CD4-positive, alpha-beta T cell (primary cell): Measurements from ENCODE around the gene LRP8. TPM values are rescaled to one million over a fixed set of nuclear protein-coding genes. Genes with fewer than 3 reads are reported as not detected.

ENCODE experiments used
- ATAC-seq: fragments of 200-7000 bp; cut with Tn5 transposase; one replicate; pipeline ENCODE4 v1.10.0; 2022; ENCODE audit warnings: mild to moderate bottlenecking; ENCODE audit not compliant: poor library complexity
- CTCF ChIA-PET: fragments of 350-600 bp; sonication (Branson Sonifier 250); formaldehyde crosslinking; loops from one replicate; lab custom pipeline; 2021; ENCODE audit warnings: antibody characterized with exemption, inconsistent platforms; lab: Charles Lee
- POLR2A ChIA-PET: fragments of 350-600 bp; sonication (Branson Sonifier 250); formaldehyde crosslinking; loops from one replicate; lab custom pipeline; 2021; ENCODE audit warnings: antibody characterized with exemption, inconsistent platforms; lab: Charles Lee
- DNase-seq, 14 experiments: peaks; one replicate each; pipeline ENCODE4 v3.0.0-alpha.2; 2013 to 2020; ENCODE audit warnings: mixed read lengths in 2 of 14
- H3K27ac ChIP-seq, 2 donors: one replicate each; pipeline versions ENCODE4 v1.5.1 to v1.7.0; 2013; ENCODE audit warnings: low read length in 2 of 2, low read depth in 1 of 2, mild to moderate bottlenecking in 1 of 2
- H3K27me3 ChIP-seq, 2 experiments: 1 replicate in 1 of 2; 2 replicates in 1 of 2; pipeline versions ENCODE4 v1.6.1 to v1.7.0; 2013; ENCODE audit warnings: low read length in 2 of 2, control low read depth in 1 of 2, mild to moderate bottlenecking in 1 of 2, moderate library complexity in 1 of 2; ENCODE audit not compliant: insufficient read depth in 2 of 2, control insufficient read depth in 1 of 2
- H3K36me3 ChIP-seq: one replicate; pipeline ENCODE4 v1.6.1; 2013; ENCODE audit warnings: low read length, control low read depth; ENCODE audit not compliant: insufficient read depth
- H3K4me1 ChIP-seq: one replicate; pipeline ENCODE4 v1.6.1; 2013; ENCODE audit warnings: low read length, control low read depth; ENCODE audit not compliant: insufficient read depth
- H3K4me3 ChIP-seq: one replicate; pipeline ENCODE4 v1.5.1; 2013; ENCODE audit warnings: mild to moderate bottlenecking, low read length, moderate library complexity
- H3K9me3 ChIP-seq, 2 experiments: 1 replicate in 1 of 2; 2 replicates in 1 of 2; pipeline versions ENCODE4 v1.6.1 to v1.7.0; 2013; ENCODE audit warnings: low read length in 2 of 2, mild to moderate bottlenecking in 2 of 2, control low read depth in 1 of 2, moderate library complexity in 1 of 2; ENCODE audit not compliant: control insufficient read depth in 1 of 2, insufficient read depth in 1 of 2
- H3K27ac Mint-ChIP-seq: one replicate; pipeline ENCODE4 v1.8.0; 2020; ENCODE audit warnings: mixed read lengths
- H3K27me3 Mint-ChIP-seq: one replicate; pipeline ENCODE4 v1.8.0; 2021; ENCODE audit warnings: mixed read lengths
- H3K36me3 Mint-ChIP-seq: one replicate; pipeline ENCODE4 v1.8.0; 2021; ENCODE audit warnings: low read depth, mixed read lengths
- H3K4me1 Mint-ChIP-seq: one replicate; pipeline ENCODE4 v1.8.0; 2021; ENCODE audit warnings: low read depth, mixed read lengths
- H3K4me3 Mint-ChIP-seq: one replicate; pipeline ENCODE4 v1.8.0; 2020; ENCODE audit warnings: mild to moderate bottlenecking, mixed read lengths
- H3K9me3 Mint-ChIP-seq: one replicate; pipeline ENCODE4 v1.8.0; 2020; ENCODE audit warnings: mixed read lengths
- CTCF ChIP-seq: fragments of 200-600 bp; IDR thresholded peaks from one replicate; pipeline ENCODE4 v1.8.0; 2022; ENCODE audit warnings: antibody characterized with exemption, mild to moderate bottlenecking
- intact Hi-C, 2 experiments: fragments of 100-400 bp; cut with DNase I in 1 of 2; cut with micrococcal nuclease in 1 of 2; formaldehyde crosslinking; loops; one replicate each; pipeline versions ENCODE4 v1.15.1 to v1.9.0; 2023 to 2025; cut with DNase I, micrococcal nuclease
- total RNA-seq, 174 experiments: library from RNA in 2 of 174; stranded (reverse) in 2 of 174; gene quantifications; one replicate each; pipeline ENCODE4 v1.2.3 and lab custom pipeline; 2021 to 2026

Gene LRP8
- total RNA-seq, 2 experiments from 2014 or later, result 8.1 to 11.5 TPM

- no peaks in the 10 kb centered on the region for H3K4me1 Mint-ChIP-seq
- no peak overlapping the region for H3K4me3 Mint-ChIP-seq
- peaks cover 9% of the 10 kb centered on the region for H3K9me3 Mint-ChIP-seq
- no peak for TF ChIP-seq CTCF
- ChIA-PET POLR2A (no interaction called here), CTCF (no interaction called here)
- intact Hi-C loops, result no loop called here
- peaks cover 6% of the 10 kb centered on the region for H3K36me3 Mint-ChIP-seq
- H3K27ac Mint-ChIP-seq, result no peak overlapping the region
- DNase-seq (no peak), ATAC-seq (no peak)
- Histone ChIP-seq H3K4me3 (no peak overlapping the region), H3K27ac (no peak overlapping the region), H3K9me3 (peaks cover 5 to 12% of the 10 kb centered on the region in 2 experiments), H3K4me1 (no peaks in the 10 kb centered on the region), H3K36me3 (no peaks in the 10 kb centered on the region), H3K27me3 (no peaks in the 10 kb centered on the region)
- no peaks in the 10 kb centered on the region for H3K27me3 Mint-ChIP-seq
Observed at GRCh38 chr1:53356637-53357036, 28.8 kb upstream of the LRP8 start.

- H3K9me3 Mint-ChIP-seq, result peaks cover 6% of the 10 kb centered on the region
- Histone ChIP-seq H3K27ac (no peak overlapping the region), H3K27me3 (no peaks in the 10 kb centered on the region), H3K4me1 (no peaks in the 10 kb centered on the region), H3K9me3 (peaks cover 0 to 12% of the 10 kb centered on the region in 2 experiments), H3K4me3 (no peak overlapping the region), H3K36me3 (no peaks in the 10 kb centered on the region)
- POLR2A ChIA-PET, result interaction anchor here (0.6 kb wide), 1 partner anchor 72 kb away, joined by 3 read pairs; no protein-coding TSS in a partner anchor
- ATAC-seq (no peak), DNase-seq (no peak)
- H3K4me3 Mint-ChIP-seq, result no peak overlapping the region
- H3K27ac Mint-ChIP-seq, result no peak overlapping the region
- no peaks in the 10 kb centered on the region for H3K27me3 Mint-ChIP-seq
- H3K4me1 Mint-ChIP-seq, result no peaks in the 10 kb centered on the region
- CTCF ChIA-PET, result interaction anchor here (0.7 kb wide), 1 partner anchor 33 kb away, joined by 4 read pairs; no protein-coding TSS in a partner anchor
- intact Hi-C loops, result no loop called here
- H3K36me3 Mint-ChIP-seq, result no peaks in the 10 kb centered on the region
- no peak for TF ChIP-seq CTCF
Observed at GRCh38 chr1:53354119-53354518, 26.2 kb upstream of the LRP8 start.

- peaks cover 6% of the 10 kb centered on the region for H3K9me3 Mint-ChIP-seq
- ATAC-seq (no peak), DNase-seq (no peak)
- H3K4me1 Mint-ChIP-seq, result no peaks in the 10 kb centered on the region
- Histone ChIP-seq H3K4me1 (no peaks in the 10 kb centered on the region), H3K4me3 (no peak overlapping the region), H3K9me3 (peaks cover 0 to 6% of the 10 kb centered on the region in 2 experiments), H3K27ac (no peak overlapping the region), H3K27me3 (no peaks in the 10 kb centered on the region), H3K36me3 (no peaks in the 10 kb centered on the region)
- H3K36me3 Mint-ChIP-seq, result no peaks in the 10 kb centered on the region
- intact Hi-C loops, result no loop called here
- ChIA-PET POLR2A (no interaction called here), CTCF (no interaction called here)
- no peaks in the 10 kb centered on the region for H3K27me3 Mint-ChIP-seq
- no peak overlapping the region for H3K4me3 Mint-ChIP-seq
- no peak overlapping the region for H3K27ac Mint-ChIP-seq
- no peak for TF ChIP-seq CTCF
Observed at GRCh38 chr1:53352561-53352960, 24.7 kb upstream of the LRP8 start.
